GM20000 (cell line): ENCODE results near the gene TUBGCP2.

ENCODE experiments used
- DNase-seq: peaks from one replicate; pipeline ENCODE4 v3.0.0; 2012; ENCODE audit warnings: low spot score
- CTCF ChIP-seq: IDR thresholded peaks from 2 replicates; pipeline ENCODE4 v1.5.1; 2012; ENCODE audit warnings: mild to moderate bottlenecking, control low read depth; ENCODE audit errors: extremely low read depth, missing control alignments

TUBGCP2 gene

GRCh38 chr10:133287832-133288500, 20.7 kb downstream of the TUBGCP2 start:
- DNase-seq, result no peak
- no peak for TF ChIP-seq CTCF

- no peak for DNase-seq
- TF ChIP-seq CTCF, result no peak
Observed at GRCh38 chr10:133286366-133286765, 22.3 kb downstream of the TUBGCP2 start.

GRCh38 chr10:133285217-133285616, 23.5 kb downstream of the TUBGCP2 start:
- TF ChIP-seq CTCF, result no peak
- no peak for DNase-seq

- TF ChIP-seq CTCF, result no peak
- no peak for DNase-seq
Observed at GRCh38 chr10:133283931-133284330, 24.7 kb downstream of the TUBGCP2 start.

GRCh38 chr10:133282846-133283390, 25.8 kb downstream of the TUBGCP2 start:
- no peak for DNase-seq
- TF ChIP-seq CTCF, result no peak

GRCh38 chr10:133281628-133282372, 26.9 kb downstream of the TUBGCP2 start:
- TF ChIP-seq CTCF, result no peak
- no peak for DNase-seq

GRCh38 chr10:133281084-133281483, 27.6 kb downstream of the TUBGCP2 start:
- TF ChIP-seq CTCF, result no peak
- no peak for DNase-seq
